Stimulated activated CD8-positive, alpha-beta memory T cell treated with anti-CD3 and anti-CD28 coated beads, Interleukin-15, amount 100 ng/mL, for 4 hours (primary cell): ENCODE data around the gene TSC22D4.
"Not testable (repeated sequence)": the region's sequence is repeated elsewhere in the genome, so short reads cannot be mapped to it uniquely, and the experiment has no call there.

Experiments used
- DNase-seq, 2 donors: peaks; one replicate each; pipeline ENCODE4 v3.0.0-alpha.2; 2020; ENCODE audit warnings: low read depth in 2 of 2

Gene TSC22D4

DNA sequence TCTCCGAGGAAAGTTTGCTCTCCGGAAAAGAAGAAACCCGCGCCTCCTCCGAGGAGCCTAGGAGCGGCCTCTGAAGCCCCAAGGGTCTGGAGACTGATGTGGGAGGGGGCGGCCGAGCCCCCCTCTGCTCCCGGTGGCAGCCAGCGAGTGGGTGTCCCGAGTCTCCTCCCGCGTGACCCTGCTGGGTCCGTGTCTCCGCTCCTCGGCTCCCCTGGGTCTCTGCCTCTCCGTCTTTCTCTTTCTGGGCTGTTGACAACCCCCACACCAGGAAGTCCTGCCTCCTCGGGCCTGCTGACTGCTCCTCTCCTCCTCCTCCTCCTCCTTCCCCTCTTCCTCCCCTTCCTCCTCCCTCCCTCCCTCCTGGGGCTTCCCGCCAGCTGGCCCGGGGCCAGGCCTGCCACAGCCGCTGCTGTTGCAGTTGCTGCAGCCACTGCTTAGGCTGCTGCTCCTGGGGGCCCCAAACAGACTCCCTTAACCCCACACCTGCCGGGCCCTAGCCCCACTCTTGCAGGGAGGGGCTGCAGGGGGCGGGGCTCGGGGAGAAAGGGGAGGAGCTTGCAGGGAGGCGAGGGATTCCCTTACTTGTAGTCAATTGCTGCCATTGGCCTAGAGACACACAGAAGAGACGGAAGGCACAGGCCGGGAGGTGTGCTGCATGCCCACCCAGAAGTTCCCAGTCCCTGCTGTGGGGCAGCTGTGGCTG lies at the start of gene TSC22D4:
TSS of gene TSC22D4 (minus strand) at position 257 of the 703 bp plus-strand sequence. CDS start 1,176 bp downstream, outside the sequence.
- DNase-seq: peak; percentile 77 to 82

DNA sequence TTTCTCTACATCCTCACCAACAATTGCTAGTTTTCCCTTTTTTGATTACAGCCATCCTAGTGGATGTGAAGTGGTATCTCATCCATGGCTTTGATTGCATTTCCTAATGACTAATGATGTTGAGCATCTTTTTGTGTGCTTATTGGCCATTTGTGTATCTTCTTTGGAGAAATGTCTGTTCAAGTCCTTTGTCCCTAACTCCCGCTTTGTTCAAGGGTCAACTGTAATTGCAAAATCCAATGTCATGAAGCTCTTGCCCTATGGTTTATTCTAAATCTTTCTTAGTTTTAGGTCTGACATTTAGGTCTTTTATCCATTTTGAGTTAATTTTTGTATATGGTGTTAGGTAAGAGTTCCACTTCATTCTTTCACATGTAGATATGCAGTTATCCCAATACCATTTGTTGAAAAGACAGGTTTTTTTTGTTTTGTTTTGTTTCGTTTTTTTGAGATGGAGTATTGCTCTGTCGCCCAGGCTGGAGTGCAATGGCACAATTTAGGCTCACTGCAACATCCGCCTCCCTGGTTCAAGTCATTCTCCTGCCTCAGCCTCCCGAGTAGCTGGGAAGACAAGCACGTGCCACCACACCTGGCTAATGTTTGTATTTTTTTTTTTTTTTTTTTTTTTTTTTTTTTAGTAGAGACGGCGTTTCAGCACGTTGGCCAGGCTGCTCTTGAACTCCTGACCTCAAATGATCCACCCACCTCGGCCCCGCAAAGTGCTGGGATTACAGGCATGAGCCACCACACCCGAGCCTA lies 49.3 kb upstream of the TSC22D4 start:
- not testable (repeated sequence) for DNase-seq

DNA sequence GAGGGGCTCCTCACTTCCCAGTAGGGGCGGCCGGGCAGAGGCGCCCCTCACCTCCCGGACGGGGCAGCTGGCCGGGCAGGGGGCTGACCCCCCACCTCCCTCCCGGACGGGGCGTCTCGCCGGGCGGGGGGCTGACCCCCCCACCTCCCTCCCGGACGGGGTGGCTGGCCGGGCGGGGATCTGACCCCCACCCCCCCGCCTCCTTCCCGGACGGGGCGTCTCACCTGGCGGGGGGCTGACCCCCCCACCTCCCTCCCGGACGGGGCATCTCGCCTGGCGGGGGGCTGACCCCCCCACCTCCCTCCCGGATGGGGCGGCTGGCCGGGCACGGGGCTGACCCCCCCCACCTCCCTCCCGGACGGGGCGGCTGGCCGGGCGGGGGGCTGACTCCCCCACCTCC lies 44.2 kb upstream of the TSC22D4 start:
- not testable (repeated sequence) for DNase-seq

DNA sequence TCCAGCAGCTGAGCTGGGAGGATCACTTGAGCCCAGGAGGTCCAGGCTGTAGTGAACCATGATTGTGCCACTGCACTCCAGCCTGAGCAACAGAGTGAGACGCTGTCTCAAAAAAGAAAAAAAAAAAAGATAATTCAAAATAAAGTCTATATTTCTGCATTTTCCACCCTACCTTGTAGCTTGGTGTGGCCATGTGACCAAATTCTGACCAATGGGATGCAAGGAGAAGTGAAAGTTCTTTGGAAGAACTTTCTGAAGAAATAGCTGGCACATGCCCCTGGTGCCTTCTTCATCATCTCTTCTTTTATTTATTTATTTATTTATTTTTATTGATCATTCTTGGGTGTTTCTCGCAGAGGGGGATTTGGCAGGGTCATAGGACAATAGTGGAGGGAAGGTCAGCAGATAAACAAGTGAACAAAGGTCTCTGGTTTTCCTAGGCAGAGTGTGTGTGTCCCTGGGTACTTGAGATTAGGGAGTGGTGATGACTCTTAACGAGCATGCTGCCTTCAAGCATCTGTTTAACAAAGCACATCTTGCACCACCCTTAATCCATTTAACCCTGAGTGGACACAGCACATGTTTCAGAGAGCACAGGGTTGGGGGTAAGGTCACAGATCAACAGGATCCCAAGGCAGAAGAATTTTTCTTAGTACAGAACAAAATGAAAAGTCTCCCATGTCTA lies 43.0 kb upstream of the TSC22D4 start:
- not testable (repeated sequence) for DNase-seq

DNA sequence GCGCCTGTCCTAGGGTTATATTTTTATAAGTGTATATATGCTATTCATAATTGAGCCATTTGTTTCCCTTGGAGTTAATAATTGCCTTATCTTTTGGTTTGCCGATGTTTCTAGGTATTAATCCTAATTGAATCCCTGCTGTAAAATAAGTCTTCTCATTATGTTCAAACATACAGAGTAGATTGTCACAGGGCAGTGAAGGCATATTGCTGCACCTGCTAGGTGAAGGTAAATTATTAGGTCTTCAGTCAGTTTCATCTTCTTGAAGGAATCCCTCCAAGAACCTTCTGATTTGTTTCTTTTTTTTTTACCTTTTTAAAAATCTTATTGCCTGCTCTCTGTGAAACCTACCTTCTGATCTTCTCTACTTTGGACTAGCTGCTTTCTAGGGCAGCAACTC lies 42.1 kb upstream of the TSC22D4 start:
- no peak for DNase-seq

DNA sequence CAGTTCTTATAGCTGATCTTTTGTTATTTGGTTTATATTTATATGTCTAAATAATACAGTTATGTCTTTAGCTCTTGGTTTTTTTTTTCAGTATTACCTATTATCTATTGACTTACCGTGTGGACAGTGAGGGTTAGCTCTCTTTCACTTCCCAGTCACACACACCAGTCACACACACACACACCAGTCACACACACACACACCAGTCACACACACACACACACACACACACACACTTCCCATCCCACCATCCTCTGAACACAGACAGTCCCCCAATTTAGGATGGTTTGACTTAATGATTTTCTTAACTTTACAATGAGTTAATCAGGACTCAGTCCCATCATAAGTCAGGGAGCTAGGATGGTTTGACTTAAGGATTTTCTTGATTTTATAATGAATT lies 41.1 kb upstream of the TSC22D4 start:
- DNase-seq: no peak

DNA sequence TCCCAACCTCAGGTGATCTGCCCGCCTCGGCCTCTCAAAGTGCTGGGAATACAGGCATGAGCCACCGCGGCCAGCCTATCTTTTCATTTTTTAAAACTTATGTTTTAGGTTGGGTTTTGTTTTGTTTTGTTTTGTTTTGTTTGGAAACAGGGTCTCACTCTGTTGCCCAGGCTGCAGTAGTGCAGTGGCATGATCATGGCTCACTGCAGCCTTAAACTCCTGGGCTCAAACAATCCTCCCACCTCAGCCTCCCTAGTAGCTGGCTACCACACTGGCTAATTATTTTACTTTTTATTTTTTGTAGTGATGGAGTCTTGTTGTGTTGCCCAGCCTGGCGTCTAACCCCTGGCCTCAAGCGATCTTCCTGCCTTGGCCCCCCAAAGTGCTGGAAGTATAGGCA lies 40.6 kb upstream of the TSC22D4 start:
- DNase-seq: no peak

DNA sequence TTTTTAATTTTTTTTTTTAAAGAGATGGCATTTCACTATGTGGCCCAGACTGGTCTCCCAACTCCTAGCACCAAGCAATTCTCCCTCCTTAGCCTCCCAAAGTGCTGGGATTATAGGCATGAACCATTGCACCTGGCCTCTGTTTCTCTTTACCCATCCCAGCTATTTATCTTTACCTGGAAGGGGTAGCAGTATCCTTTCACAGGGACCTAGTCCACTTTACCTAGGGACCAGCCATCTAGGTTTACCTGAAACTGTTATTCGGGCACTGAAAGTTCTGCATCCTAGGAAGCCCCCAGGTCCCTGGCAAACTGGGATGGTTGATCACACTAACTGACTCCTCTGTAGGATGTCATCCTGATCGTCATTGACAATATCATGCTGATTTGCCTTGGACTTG lies 38.3 kb upstream of the TSC22D4 start:
- no peak for DNase-seq

DNA sequence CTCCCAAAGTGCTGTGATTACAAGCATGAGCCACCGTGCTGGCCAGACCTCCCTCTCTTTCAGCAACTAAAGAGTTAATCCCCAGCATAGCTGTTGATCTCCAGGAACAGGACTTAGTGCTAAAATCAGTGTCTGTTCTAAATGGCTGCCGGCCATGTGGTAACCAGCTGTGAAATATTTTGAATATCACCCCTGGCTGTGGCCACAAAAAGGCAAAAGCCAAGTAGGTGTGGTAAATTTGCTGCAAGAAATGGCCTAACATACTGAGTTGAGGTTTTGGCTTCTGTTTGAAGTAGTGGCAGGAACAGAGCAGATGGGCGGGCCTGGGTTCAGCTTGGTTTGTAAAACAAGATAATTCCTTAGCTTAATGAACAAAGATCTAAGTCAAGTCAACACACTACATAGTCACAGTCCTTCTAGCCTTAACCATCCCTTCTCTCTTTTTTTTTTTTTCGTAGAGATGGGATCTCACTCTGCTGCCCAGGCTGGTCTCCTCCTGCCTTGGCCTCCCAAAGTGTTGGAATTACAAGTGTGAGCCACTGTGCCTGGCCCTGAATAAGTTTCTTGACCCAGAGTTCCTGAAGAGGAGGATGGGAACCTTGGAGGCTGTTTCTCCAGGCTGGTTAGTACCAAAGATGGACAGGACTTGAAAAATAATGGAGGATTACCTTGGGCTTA lies 37.3 kb upstream of the TSC22D4 start:
- peak in 1 of 2 donors; percentile 1 for DNase-seq

DNA sequence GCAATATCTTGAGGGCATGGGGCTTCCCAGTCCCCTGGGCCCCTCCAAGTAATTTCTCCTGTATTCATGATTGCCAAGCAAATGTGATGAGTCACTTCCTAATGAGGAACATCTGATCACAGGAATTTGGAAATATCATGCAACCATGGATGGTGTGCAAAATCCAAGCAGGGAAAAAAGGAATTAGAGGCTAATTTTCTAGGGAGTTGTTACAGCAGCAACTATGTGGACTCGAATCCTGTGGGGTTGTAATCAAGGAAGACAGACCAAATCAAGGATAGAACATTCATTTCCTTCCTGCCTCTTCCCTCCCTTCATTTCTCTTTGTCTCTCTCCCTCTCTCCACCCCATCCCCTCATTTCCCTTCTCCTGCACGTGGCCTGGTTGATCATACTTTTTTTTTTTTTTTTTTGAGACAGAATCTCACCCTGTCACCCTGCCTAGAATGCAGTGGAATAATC lies 36.1 kb upstream of the TSC22D4 start:
- no peak for DNase-seq

DNA sequence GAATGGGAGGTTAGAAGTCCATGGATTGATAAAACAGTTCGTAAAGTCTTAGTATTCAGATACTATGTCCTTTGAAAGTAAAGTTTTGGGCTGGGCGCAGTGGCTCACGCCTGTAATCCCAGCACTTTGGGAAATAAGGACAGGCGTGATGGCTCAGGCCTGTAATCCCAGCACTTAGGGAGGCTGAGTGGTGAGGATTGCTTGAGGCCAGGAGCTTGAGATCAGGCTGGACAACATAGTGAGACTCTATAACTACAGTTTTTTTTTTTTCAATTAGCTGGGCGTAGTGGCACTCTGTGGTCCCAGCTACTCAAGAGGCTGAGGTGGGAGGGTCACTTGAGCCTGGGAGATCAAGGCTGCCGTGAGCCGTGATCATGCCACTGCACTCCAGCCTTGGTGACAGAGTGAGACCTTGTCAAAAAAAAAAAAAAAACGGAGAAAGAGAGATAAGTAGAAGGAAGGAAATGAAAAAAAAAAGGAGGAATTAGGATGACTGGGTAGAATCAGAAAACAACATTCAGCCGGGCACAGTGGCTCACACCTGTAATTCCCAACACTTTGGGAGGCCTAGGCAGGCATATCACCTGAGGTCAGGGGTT lies 34.3 kb upstream of the TSC22D4 start:
- DNase-seq: no peak

DNA sequence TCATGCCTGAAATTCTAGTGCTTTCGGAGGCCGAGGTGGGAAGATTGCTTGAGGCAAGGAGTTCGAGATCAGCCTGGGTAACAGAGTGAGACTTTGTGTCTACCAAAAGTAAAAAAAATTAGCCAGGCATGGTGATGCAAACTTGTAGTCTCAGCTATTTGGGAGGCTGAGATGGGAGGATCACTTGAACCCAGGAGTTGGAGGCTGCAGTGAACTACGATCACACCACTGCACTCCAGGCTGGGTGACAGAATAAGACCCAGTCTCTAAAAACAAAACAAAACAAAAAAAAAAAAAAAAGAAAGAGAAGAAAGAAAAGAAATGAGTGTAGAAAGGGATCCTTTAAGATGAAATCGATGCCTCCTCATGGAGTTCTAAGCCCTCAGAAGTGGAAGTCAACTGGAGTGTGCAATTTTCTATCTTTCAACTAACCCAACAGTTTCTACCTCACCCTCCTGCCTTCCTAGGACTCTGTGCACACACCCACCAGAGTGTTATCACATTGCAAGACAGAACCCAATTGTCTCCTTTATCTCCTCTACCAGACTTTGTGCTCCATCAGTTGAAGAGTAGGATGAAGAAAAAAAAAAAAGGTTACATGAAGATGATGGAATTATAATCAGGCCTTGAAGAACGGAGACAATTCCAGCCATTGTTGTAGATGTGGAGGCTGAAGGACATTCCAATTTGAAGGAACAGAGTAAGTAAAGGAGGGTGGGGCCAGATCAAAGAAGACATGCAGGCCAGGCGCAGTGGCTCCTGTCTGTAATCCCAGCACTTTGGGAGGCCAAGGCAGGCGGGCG lies 31.6 kb upstream of the TSC22D4 start:
- no peak for DNase-seq

DNA sequence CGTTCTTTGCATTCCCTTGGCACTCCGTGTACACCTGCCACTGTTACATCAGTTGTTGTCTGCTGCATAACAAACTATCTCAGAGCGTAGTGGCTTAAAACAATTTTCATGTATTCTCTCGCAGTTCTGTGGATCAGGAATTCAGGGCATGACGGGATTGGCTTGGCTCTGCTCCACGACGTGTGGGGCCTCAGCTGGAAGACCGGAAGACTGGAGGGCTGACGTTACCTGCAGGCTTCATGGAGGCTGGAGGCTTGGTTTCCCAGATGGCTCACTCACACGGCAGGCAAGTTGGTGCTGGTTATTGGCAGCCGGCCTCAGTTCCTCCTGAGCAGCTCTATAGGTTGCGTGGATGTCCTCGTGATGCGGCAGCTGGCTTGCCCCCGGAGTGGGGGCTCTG lies 30.2 kb upstream of the TSC22D4 start:
- no peak for DNase-seq

DNA sequence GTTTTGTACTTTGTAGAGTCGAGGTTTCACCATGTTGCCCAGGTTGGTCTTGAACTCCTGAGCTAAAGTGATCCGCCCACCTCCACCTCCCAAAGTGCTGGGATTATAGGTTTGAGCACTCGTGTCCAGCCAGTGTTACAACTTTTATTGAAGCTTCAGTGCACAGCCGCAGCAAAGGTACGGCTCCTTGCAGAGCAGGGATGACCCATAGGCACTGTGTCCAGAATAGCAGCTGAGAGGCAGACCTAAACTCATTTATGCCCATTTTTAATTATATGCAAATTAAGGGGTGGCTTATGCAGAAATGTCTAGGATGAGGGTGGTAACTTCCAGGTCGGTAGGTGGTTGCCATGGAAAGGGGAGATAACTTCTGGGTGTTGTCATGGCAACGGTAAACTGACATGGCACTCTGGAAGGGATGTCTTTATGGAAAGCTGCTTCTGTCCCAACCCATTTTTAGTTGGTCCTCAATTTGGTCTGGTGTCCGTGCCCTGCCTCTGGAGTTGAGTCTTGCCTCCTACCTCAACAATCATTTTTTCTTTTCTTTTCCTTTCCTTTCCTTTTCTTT lies 27.4 kb upstream of the TSC22D4 start:
- no peak for DNase-seq

DNA sequence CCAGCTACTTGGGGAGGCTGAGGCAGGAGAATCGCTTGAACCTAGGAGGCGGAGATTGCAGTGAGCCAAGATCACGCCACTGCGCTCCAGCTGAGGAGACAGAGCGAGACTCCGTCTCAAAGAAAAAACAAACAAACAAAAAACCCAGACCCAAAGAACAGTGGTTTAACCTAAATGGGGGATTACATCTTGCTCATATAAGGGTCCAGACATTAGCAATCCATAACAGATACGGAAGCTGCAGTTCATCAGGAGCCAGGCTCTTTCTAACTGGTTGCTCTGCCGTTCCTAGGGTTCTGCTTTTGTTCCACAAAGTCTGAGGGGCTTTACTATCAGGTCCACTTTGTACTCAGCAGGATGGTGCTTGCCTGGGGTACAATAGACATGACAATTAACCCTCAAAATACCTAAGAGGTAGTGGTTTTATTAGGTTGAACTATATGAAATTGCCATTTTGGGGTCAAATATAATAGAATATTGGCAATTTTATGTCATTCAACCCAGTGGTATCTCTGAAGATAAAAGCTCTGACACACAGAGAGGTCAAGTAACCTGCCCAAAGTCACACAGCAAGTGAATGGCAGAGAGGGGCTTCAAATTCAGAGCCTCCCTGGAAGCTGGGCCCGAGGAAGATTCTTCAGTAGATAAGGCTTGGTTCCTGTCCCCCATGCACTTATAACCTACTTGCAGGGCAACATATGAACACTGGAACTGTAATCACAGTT lies 26.0 kb upstream of the TSC22D4 start:
- no peak for DNase-seq

DNA sequence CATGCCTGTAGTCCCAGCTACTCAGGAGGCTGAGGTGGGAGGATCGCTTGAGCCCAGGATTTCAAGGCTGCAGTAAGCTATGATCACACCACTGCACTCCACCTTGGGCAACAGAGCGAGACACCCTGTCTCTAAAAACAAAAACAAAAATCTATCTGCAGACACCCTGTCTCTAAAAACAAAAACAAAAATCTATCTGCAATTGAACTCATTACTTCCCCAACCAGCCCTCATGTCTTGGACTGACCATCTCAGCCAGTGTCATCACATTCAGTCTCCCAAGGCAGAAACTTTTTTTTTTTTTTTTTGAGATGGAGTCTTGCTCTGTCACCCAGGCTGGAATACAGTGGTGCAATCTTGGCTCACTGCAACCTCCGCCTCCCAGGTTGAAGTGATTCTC lies 25.0 kb upstream of the TSC22D4 start:
- not testable (repeated sequence) for DNase-seq

DNA sequence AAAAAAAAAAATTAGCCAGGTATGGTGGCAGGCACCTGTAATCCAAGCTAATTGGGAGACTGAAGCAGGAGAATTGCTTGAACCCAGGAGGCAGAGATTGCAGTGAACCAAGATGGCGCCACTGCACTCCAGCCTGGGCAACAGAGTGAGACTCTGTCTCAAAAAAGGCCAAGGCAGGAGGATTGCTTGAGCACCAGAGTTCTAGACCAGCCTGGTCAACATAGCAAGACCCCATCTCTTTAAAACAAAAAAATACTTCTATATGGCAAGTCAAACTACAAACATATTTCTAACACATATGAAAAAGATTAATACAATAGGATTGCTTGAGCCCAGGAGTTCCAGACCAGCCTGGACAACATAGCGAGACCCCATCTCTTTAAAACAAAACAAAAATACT lies 21.7 kb upstream of the TSC22D4 start:
- not testable (repeated sequence) for DNase-seq

DNA sequence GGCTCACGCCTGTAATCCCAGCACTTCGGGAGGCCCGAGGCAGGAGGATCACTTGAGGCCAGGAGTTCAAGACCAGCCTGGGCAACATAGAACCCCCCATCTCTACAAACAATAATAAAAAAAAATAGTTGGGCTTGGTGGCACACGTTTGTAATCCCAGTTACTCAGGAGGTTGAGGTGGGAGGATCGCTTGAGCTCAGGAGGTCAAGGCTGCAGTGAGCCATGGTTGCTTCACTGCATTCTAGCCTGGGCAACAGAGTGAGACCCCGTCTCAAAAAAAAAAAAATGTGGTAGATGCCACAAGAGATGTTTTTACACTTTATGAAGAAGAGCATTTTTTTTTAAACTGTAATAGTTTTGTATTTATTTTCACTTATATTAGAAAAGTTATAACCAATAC lies 17.5 kb upstream of the TSC22D4 start:
- DNase-seq: no peak

DNA sequence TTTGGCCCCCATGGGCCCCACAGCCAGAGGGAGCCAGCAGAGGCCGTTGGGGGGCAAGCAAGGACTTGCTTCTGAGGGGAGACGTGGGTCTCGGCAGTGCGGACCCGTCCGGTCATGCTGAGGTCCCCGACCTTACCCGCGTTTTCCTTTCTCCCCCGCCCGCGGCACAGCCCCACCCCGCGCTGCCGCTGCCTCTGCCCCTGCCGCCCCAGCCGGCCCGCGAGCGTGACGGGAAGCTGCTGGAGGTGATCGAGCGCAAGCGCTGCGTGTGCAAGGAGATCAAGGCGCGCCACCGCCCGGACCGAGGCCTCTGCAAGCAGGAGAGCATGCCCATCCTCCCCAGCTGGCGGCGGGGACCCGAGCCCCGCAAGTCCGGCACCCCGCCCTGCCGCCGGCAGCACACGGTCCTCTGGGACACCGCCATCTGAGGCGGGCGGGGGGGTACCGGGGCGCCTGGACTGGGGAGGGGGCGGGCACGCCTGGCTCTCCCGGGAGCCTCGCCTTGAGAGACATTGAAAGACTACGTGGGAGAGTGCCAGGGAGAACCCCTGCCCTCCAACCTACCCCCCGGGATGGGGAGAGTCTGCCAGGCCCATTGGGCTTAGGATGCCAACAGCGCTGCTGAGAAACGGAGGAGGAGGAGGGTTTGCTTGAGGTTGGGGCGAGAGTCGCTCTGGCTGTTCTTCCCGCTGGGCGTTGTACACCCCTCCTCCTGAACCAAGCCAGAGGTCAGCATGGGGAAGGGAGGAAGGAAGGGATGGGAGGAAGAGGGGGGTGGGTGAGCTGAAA lies 14.7 kb upstream of the TSC22D4 start:
- no peak for DNase-seq
